GM18867 (cell line): Measurements from ENCODE around the gene ZNF25.
A peak's percentile ranks its signal among the peaks of the same experiment; 100 is the strongest.
"Not testable (repeated sequence)": the region's sequence is repeated elsewhere in the genome, so short reads cannot be mapped to it uniquely, and the experiment has no call there.

Source experiments
- ATAC-seq: cut with Tn5 transposase; IDR thresholded peaks from one replicate; pipeline ENCODE4 v1.9.1; 2021; ENCODE audit warnings: mild to moderate bottlenecking, moderate library complexity; ENCODE audit not compliant: unreplicated experiment

Gene ZNF25

GRCh38 chr10:37976091-37976879, at the start of gene ZNF25:
ZNF25 (minus strand) TSS chr10:37976647; CDS start chr10:37971722, 4,925 bp downstream.
- ATAC-seq: peak; percentile 97

GRCh38 chr10:38025283-38025682, 48.8 kb upstream of the ZNF25 start:
- peak; percentile 84 for ATAC-seq

GRCh38 chr10:38019124-38019523, 42.7 kb upstream of the ZNF25 start:
- ATAC-seq: not testable (repeated sequence)

GRCh38 chr10:38016354-38016753, 39.9 kb upstream of the ZNF25 start:
- no peak for ATAC-seq

- ATAC-seq: peak; percentile 86
These were observed 33.9 kb upstream of the ZNF25 start, which contains the start of gene ZNF33A for GRCh38 chr10:38010119-38010903. ZNF33A (plus strand) TSS chr10:38010675; CDS start chr10:38012342, 1,667 bp downstream.

GRCh38 chr10:38007991-38008390, 31.5 kb upstream of the ZNF25 start:
- no peak for ATAC-seq

GRCh38 chr10:38007551-38007950, 31.1 kb upstream of the ZNF25 start:
- ATAC-seq: no peak

GRCh38 chr10:38003588-38003987, 27.1 kb upstream of the ZNF25 start:
- no peak for ATAC-seq

- ATAC-seq: no peak
These were observed 26.6 kb upstream of the ZNF25 start for GRCh38 chr10:38003026-38003425.

GRCh38 chr10:38000474-38000873, 24.0 kb upstream of the ZNF25 start:
- not testable (repeated sequence) for ATAC-seq

- not testable (repeated sequence) for ATAC-seq
These were observed 22.5 kb upstream of the ZNF25 start for GRCh38 chr10:37998920-37999319.

GRCh38 chr10:37992083-37992482, 15.6 kb upstream of the ZNF25 start:
- no peak for ATAC-seq

GRCh38 chr10:37991655-37992054, 15.2 kb upstream of the ZNF25 start:
- no peak for ATAC-seq

- ATAC-seq: no peak
These were observed 395 bp upstream of the ZNF25 start for GRCh38 chr10:37976880-37977203.

- ATAC-seq: no peak
These were observed 951 bp downstream of the ZNF25 start for GRCh38 chr10:37975401-37975991.

- no peak for ATAC-seq
These were observed 4.1 kb downstream of the ZNF25 start for GRCh38 chr10:37972396-37972795.

GRCh38 chr10:37965006-37965405, 11.4 kb downstream of the ZNF25 start:
- ATAC-seq: no peak

GRCh38 chr10:37960591-37961137, 15.8 kb downstream of the ZNF25 start:
- ATAC-seq: no peak

GRCh38 chr10:37957841-37958240, 18.6 kb downstream of the ZNF25 start:
- no peak for ATAC-seq

- no peak for ATAC-seq
These were observed 23.5 kb downstream of the ZNF25 start for GRCh38 chr10:37952926-37953325.

- no peak for ATAC-seq
These were observed 24.2 kb downstream of the ZNF25 start for GRCh38 chr10:37952043-37952755.
